Effector CD8-positive, alpha-beta T cell (primary cell): ENCODE measurements around the gene IGSF1.

Experiments
- DNase-seq: peaks from one replicate; lab custom pipeline; 2025; lab: John Stamatoyannopoulos, UW
- total RNA-seq, 4 experiments: gene quantifications; one replicate each; lab custom pipeline; 2026; lab: John Stamatoyannopoulos, UW

The IGSF1 gene, protein sequence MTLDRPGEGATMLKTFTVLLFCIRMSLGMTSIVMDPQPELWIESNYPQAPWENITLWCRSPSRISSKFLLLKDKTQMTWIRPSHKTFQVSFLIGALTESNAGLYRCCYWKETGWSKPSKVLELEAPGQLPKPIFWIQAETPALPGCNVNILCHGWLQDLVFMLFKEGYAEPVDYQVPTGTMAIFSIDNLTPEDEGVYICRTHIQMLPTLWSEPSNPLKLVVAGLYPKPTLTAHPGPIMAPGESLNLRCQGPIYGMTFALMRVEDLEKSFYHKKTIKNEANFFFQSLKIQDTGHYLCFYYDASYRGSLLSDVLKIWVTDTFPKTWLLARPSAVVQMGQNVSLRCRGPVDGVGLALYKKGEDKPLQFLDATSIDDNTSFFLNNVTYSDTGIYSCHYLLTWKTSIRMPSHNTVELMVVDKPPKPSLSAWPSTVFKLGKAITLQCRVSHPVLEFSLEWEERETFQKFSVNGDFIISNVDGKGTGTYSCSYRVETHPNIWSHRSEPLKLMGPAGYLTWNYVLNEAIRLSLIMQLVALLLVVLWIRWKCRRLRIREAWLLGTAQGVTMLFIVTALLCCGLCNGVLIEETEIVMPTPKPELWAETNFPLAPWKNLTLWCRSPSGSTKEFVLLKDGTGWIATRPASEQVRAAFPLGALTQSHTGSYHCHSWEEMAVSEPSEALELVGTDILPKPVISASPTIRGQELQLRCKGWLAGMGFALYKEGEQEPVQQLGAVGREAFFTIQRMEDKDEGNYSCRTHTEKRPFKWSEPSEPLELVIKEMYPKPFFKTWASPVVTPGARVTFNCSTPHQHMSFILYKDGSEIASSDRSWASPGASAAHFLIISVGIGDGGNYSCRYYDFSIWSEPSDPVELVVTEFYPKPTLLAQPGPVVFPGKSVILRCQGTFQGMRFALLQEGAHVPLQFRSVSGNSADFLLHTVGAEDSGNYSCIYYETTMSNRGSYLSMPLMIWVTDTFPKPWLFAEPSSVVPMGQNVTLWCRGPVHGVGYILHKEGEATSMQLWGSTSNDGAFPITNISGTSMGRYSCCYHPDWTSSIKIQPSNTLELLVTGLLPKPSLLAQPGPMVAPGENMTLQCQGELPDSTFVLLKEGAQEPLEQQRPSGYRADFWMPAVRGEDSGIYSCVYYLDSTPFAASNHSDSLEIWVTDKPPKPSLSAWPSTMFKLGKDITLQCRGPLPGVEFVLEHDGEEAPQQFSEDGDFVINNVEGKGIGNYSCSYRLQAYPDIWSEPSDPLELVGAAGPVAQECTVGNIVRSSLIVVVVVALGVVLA (N-terminal part only)
- 0 reads per million in 4 experiments for total RNA-seq

DNA sequence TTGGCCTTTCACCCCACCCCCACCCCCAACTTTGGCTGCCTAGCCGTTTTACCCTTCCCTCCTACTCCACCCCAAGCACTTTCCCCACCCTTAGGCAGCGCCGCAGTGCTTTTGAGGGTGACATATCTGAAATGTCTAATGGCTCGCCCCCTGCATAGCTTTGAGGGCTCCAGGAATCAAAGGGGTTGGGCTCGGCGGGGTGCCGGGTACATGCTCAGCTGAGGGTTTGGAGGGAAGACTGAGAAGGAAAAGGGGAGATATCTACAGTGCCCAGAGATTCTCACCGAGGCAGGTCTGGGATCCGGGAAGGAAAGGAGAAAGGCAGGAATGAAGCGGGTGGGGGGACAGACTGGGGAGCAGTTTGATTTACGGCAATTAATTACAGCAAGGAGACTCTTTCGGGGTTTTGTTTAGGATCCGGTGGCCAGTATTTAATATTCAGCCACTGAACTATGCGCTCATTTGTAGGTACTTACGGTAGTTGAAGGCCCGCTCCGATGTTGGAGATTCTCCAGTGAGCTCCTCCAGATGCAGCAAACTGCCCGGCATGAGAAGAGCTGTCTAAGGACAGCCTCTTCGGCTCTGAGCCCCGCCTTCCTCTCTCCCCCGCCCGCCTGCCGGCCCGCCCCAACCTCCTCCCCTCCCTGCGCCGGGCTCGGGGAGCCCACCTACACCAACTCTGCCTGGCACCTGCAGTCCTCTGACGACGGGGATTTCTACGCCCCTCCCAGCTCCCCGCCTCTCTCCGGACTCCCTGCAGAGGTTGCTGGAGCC lies at the start of gene IGSF1:
Gene IGSF1, minus strand, starts transcription at position 569 of the 774 bp plus-strand sequence. CDS start 2,632 bp downstream, outside the sequence.
- DNase-seq: no peak

- no peak for DNase-seq
Observed at GRCh38 chrX:131332331-131332730, 43.2 kb upstream of the IGSF1 start.

- DNase-seq: no peak
Observed at GRCh38 chrX:131331152-131331551, 42.0 kb upstream of the IGSF1 start.

GRCh38 chrX:131330735-131331134 lies 41.6 kb upstream of the IGSF1 start:
- DNase-seq: no peak

- DNase-seq: no peak
Observed at GRCh38 chrX:131322651-131323050, 33.5 kb upstream of the IGSF1 start.

DNA sequence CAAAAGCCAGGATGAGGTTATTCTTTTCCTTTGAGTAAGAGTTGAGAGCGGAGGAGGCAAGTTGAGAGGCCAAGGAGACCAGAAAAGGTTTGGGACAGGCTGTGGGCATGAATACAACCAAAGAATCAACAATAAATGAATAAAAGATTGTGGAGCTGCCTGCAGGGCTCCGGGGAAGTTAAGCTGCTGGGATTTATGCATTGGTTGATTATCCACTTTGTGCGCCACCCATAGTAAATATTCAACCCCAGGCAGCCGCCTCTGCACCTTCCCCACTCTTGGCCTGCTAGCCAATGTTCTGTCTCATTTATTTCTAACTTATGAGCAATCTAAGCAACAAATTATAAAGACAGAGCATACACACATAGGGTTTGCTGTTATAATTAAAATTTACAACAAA lies 28.2 kb upstream of the IGSF1 start:
- DNase-seq: no peak

GRCh38 chrX:131316260-131316659 lies 27.2 kb upstream of the IGSF1 start:
- DNase-seq: no peak

DNA sequence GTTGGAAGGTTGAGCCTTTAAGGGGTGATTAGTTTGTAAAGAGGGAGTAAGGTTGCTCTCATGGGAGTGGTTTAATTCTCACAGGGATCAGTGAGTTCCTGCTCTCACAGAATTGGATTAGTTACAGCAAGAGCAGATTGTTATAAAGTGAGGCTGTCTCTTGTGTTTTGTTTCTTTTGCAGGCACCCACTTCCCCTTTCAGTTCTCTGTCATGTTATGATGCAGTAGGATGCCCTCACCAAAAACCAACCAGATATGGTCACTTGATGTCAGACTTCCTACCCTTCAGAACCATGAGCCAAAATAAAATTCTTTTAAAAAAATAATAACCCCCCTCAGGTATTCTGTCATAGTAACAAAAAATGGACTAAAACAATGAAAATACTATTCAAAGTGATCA lies 19.9 kb upstream of the IGSF1 start:
- no peak for DNase-seq

DNA sequence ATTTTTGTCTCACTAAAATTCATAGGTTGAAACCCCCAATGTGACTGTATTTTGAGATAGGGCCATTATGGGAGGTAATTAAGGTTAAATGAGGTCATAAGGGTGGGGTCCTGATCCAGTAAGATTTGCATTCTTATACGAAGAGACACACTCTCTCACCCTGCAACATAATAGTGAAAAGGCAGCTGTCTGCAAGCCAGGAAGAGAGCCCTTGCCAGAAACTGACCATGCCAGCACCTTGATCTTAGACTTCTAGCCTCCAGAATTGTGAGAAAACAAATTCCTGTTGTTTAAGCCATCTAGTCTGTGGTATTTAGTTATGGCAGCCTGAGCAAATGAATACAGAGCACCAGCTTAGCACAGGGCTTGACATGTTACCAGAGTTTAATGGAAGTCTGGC lies 17.5 kb upstream of the IGSF1 start:
- no peak for DNase-seq

GRCh38 chrX:131305926-131306325 lies 16.8 kb upstream of the IGSF1 start:
- DNase-seq: no peak

DNA sequence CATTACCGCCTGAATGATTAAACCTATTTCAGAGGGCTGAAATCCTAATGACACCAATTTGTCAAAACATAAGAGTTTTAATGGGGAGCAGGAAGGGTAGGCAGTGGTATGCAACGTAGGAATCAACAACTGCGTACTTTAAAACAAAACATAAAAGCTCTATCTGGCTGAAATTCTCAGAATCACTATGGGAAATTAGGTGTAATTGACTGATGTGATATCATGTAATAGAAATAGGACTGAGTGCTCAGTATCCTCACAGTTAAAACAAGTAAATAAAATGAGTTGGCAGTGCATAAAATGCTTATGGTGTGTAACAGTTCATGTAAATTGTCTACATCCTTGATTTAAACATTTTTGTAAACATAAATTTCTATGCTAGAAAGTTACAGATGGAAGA lies 13.6 kb upstream of the IGSF1 start:
- DNase-seq: no peak

- DNase-seq: no peak
Observed at GRCh38 chrX:131301155-131301554, 12.0 kb upstream of the IGSF1 start.

DNA sequence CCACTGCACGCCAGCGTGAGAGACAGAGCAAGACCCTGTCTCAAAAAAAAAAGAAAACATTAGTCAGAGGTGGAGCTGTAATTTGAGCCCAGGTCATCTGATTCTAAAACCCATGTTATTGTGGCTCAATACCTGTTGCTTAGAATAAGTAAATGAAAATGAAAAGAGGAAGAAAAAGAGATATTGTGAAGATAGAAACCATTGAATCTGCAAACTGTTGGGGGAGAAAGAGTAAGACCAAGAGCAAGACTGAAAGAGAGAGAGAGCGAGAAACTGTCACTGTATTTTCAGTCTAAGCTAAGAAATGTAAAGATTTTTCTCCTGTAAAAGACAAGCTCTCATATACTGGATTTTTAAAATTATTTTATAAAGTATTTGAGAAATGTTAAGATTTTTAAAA lies 9.7 kb upstream of the IGSF1 start:
- no peak for DNase-seq

GRCh38 chrX:131298036-131298435 lies 8.9 kb upstream of the IGSF1 start:
- no peak for DNase-seq

- DNase-seq: no peak
Observed at GRCh38 chrX:131289527-131289926, 421 bp upstream of the IGSF1 start.

GRCh38 chrX:131288188-131288587 lies 918 bp downstream of the IGSF1 start:
- no peak for DNase-seq

DNA sequence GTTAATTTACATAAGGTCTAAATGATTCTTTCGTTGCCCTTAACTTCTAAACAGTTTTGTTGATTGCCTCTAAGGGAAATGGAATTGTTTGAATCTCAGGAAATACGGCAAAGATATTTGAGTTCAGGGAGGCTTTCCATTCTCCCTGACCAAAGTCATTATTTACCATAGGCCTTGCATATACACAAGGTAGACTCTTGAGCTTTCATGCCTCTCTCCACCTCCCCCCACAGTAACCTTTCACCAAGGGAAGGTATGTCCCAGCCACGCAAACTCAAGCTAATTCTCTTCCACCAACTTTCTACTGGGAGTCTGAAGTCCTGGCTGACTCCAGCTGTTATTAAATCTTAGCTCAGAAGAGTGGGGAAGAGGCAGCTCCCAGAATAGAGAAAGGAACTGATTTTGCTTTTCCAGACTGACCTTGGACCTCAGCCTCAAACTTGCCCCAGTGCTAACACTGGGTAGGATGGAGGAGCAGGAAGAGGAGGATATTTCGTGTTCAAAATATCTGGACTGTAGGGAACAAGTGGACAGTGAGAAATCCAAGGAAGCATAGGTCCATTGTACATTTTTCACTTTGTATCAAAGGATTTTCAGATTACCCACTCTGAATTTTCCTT lies 1.4 kb downstream of the IGSF1 start:
- no peak for DNase-seq

GRCh38 chrX:131279617-131280016 lies 9.5 kb downstream of the IGSF1 start:
- no peak for DNase-seq

DNA sequence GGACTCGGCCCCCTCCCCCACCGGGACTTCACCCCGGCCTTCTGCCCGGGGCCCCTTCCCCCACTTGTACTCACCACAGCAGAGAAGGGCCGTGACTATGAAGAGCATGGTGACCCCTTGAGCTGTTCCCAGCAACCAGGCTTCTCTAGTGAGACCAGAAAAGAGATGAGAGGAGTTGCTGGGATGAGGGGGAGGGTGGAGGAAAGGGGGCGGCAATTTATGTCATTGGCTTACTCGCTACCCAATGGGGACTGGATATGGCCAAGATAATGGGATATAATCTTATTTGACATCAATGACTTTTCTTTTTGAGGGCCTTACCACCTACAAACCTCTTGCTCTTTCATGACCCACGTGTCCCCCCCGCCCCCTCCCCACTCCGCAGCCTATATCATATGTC lies 9.9 kb downstream of the IGSF1 start:
- DNase-seq: no peak

GRCh38 chrX:131277543-131278136 lies 11.5 kb downstream of the IGSF1 start:
- no peak for DNase-seq
